Endothelial cell of umbilical vein (primary cell): ENCODE data around the gene LSR. TPM values are rescaled to one million over a fixed set of nuclear protein-coding genes. Genes with fewer than 3 reads are reported as not detected.

ENCODE experiments used
- BruUV-seq: library from RNA; stranded (reverse); fragments of 400-500 nt; replicated peaks from 2 replicates; lab custom pipeline; 2021; lab: Mats Ljungman, UMichigan
- CTCF ChIA-PET: fragments of 300-600, 350-600 bp; sonication (Branson Sonifier 250); formaldehyde crosslinking; loops from one replicate; lab custom pipeline; 2021; ENCODE audit warnings: antibody characterized with exemption, inconsistent platforms; lab: Charles Lee
- POLR2A ChIA-PET: fragments of 300-600, 350-600 bp; sonication (Branson Sonifier 250); formaldehyde crosslinking; loops from one replicate; lab custom pipeline; 2021; ENCODE audit warnings: antibody characterized with exemption, inconsistent platforms; lab: Charles Lee
- DNase-seq: peaks from one replicate; pipeline ENCODE4 v3.0.0-alpha.2; 2011; ENCODE audit warnings: low read depth, low spot score
- FAIRE-seq: peaks from 2 replicates; lab custom pipeline; 2011; peaks lifted over from hg19 to GRCh38; lab: Jason Lieb, UNC
- H2AFZ ChIP-seq: 2 replicates; pipeline ENCODE4 v1.6.0; 2012; ENCODE audit warnings: low read depth, low read length, control low read depth, inconsistent platforms
- H3K27ac ChIP-seq: 2 replicates; pipeline ENCODE4 v1.5.1; 2011; ENCODE audit warnings: low read depth, mild to moderate bottlenecking, control low read depth, low read length, moderate library complexity; ENCODE audit not compliant: insufficient read depth
- H3K27me3 ChIP-seq, 2 experiments: 2 replicates each; pipeline versions ENCODE4 v1.6.0 to v1.6.1; 2011; ENCODE audit warnings: low read length in 2 of 2, mixed read lengths in 1 of 2; ENCODE audit not compliant: control insufficient read depth in 2 of 2, insufficient read depth in 2 of 2
- H3K36me3 ChIP-seq, 2 experiments: 2 replicates in 1 of 2; 3 replicates in 1 of 2; pipeline ENCODE4 v1.5.1; 2011; ENCODE audit warnings: low read length in 2 of 2, mild to moderate bottlenecking in 1 of 2, moderate library complexity in 1 of 2; ENCODE audit not compliant: control insufficient read depth in 2 of 2, insufficient read depth in 2 of 2; ENCODE audit errors: extremely low read depth in 1 of 2
- H3K4me1 ChIP-seq: 3 replicates; pipeline ENCODE4 v1.5.1; 2011; ENCODE audit warnings: mild to moderate bottlenecking, low read length; ENCODE audit not compliant: control insufficient read depth, insufficient read depth; ENCODE audit errors: extremely low read depth
- H3K4me2 ChIP-seq: 2 replicates; pipeline ENCODE4 v1.6.1; 2011; ENCODE audit warnings: low read length, control low read depth, mixed read lengths; ENCODE audit not compliant: insufficient read depth
- H3K4me3 ChIP-seq, 3 experiments: fragments of 200-600 bp in 1 of 3; sonication (generic), shearing (Covaris generic) in 1 of 3; replicated peaks in 1 of 3; 2 replicates each; pipeline ENCODE4 v1.5.1; 2011 to 2016; ENCODE audit warnings: control low read depth in 3 of 3, low read length in 3 of 3, mild to moderate bottlenecking in 2 of 3, inconsistent platforms in 1 of 3, low read depth in 1 of 3, moderate library complexity in 1 of 3; ENCODE audit not compliant: insufficient read depth in 1 of 3
- H3K79me2 ChIP-seq: 2 replicates; pipeline ENCODE4 v1.6.0; 2012; ENCODE audit warnings: low read length, inconsistent platforms; ENCODE audit not compliant: control insufficient read depth, insufficient read depth
- H3K9ac ChIP-seq: replicated peaks from 2 replicates; pipeline ENCODE3; 2011; ENCODE audit warnings: low read length, control low read depth; ENCODE audit not compliant: insufficient read depth; ENCODE audit errors: extremely low read depth
- H3K9me1 ChIP-seq: replicated peaks from 3 replicates; pipeline ENCODE4 v1.6.0; 2011; ENCODE audit warnings: mild to moderate bottlenecking, low read length; ENCODE audit not compliant: control insufficient read depth, insufficient read depth; ENCODE audit errors: extremely low read depth
- H3K9me3 ChIP-seq: replicated peaks from 2 replicates; pipeline ENCODE4 v1.5.1; 2012; ENCODE audit warnings: low read length, inconsistent platforms; ENCODE audit not compliant: control insufficient read depth, insufficient read depth
- H4K20me1 ChIP-seq: replicated peaks from 2 replicates; pipeline ENCODE3; 2011; ENCODE audit warnings: mild to moderate bottlenecking, low read length; ENCODE audit not compliant: control insufficient read depth, insufficient read depth; ENCODE audit errors: extremely low read depth
- EZH2 ChIP-seq: IDR thresholded peaks from 2 replicates; pipeline ENCODE4 v1.6.1; 2012; ENCODE audit warnings: borderline replicate concordance, low read depth, mild to moderate bottlenecking, moderate library complexity, low read length, inconsistent platforms; ENCODE audit not compliant: severe bottlenecking
- FOS ChIP-seq: IDR thresholded peaks from 2 replicates; pipeline ENCODE4 v1.6.1; 2011; ENCODE audit warnings: mild to moderate bottlenecking, low read length, moderate library complexity, borderline replicate concordance; ENCODE audit not compliant: insufficient read depth
- GATA2 ChIP-seq: IDR thresholded peaks from 2 replicates; pipeline ENCODE4 v1.7.0; 2011; ENCODE audit warnings: low read depth, mild to moderate bottlenecking, moderate library complexity, mixed read lengths, low read length; ENCODE audit not compliant: insufficient read length, insufficient read depth
- JUN ChIP-seq: IDR thresholded peaks from 2 replicates; pipeline ENCODE4 v1.6.1; 2011; ENCODE audit warnings: borderline replicate concordance, low read depth; ENCODE audit not compliant: insufficient read length, insufficient read depth
- MYC ChIP-seq: IDR thresholded peaks from one replicate; pipeline ENCODE4 v1.6.1; 2011; ENCODE audit warnings: mild to moderate bottlenecking, low read depth, low read length
- POLR2A ChIP-seq: IDR thresholded peaks from 2 replicates; pipeline ENCODE4 v1.6.1; 2012; ENCODE audit warnings: low read depth, mild to moderate bottlenecking, control low read depth, low read length
- POLR2AphosphoS5 ChIP-seq: IDR thresholded peaks from 2 replicates; pipeline ENCODE4 v1.6.1; 2012; ENCODE audit warnings: low read depth, mild to moderate bottlenecking, control low read depth, low read length, moderate library complexity; ENCODE audit not compliant: insufficient read depth
- dilution Hi-C: fragments of 300-500 bp; cut with MboI; formaldehyde crosslinking; loops from one replicate; pipeline ENCODE4 v1.15.0; 2019; ENCODE audit warnings: low sequenced_read_pairs; ENCODE audit not compliant: extremely low pct_ligation_motif_present
- intact Hi-C: fragments of 100-400 bp; cut with micrococcal nuclease; formaldehyde crosslinking; loops from one replicate; pipeline ENCODE4 v1.10.0; 2022
- polyA plus RNA-seq, 4 experiments: library from polyadenylated mRNA; depleted of rRNA in 3 of 4; stranded (reverse) in 3 of 4; unstranded in 1 of 4; fragments of >200 nt; gene quantifications; 2 replicates each; pipeline versions ENCODE4 v1.2.1 to v1.2.3, GENCODE V29; 2011 to 2012; ENCODE audit warnings: missing spikeins in 1 of 4
- total RNA-seq: library from RNA; stranded (reverse); gene quantifications from 2 replicates; pipeline ENCODE4 v1.2.3, GENCODE V29; 2021
- TF ChIP-seq, protein P1 (sequence below), 2 donors: IDR thresholded peaks; 1 replicate in 1 of 2; 2 replicates in 1 of 2; pipeline ENCODE4 v1.5.1; 2011; ENCODE audit warnings: low read length in 2 of 2, mild to moderate bottlenecking in 2 of 2, moderate library complexity in 2 of 2, control low read depth in 1 of 2, inconsistent platforms in 1 of 2, low read depth in 1 of 2; ENCODE audit not compliant: insufficient read depth in 1 of 2; ENCODE audit errors: extremely low read depth in 1 of 2
- TF ChIP-seq, protein P2 (sequence below): IDR thresholded peaks from 2 replicates; pipeline ENCODE4 v1.6.1; 2011; ENCODE audit not compliant: insufficient read depth, insufficient read length

Gene LSR
- total and polyA plus RNA-seq, 2 donors (not counting 3 experiments of a cell fraction or from before 2014, with no cell fraction given): 0.76 to 1.0 TPM

DNA sequence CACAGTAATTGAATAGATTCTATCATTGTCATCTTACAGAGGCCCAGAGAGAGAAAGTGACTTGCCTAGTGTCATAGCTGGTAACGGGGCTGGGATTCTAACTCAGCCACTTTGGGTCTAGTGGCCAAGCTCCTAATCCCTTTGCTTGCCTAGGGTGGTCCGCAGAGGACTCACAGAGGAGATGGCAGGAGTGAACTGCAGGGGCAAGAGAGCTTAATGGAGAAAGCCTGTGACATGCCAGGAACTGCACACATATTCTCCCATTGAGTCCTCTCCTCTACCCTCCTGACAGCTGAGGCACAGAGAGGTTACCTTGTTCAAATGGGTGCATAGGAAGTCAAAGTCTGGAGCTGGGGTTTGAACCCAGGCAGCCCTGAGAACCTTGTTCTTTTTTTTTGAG is 2.7 kb downstream of the LSR start:
- Histone ChIP-seq H3K9me1 (no peaks in the 10 kb centered on the region), H3K4me2 (no peak overlapping the region), H2AFZ (no peak overlapping the region), H4K20me1 (no peaks in the 10 kb centered on the region), H3K27ac (no peak overlapping the region), H3K27me3 (peaks cover 26 to 41% of the 10 kb centered on the region in 2 experiments), H3K79me2 (no peaks in the 10 kb centered on the region), H3K9me3 (no peaks in the 10 kb centered on the region), H3K4me1 (peaks cover 3% of the 10 kb centered on the region), H3K36me3 (no peaks in the 10 kb centered on the region), H3K4me3 (no peak overlapping the region), H3K9ac (no peak overlapping the region)
- BruUV-seq: no TSS peak
- FAIRE-seq: no peak
- dilution Hi-C loops: no loop called here
- intact Hi-C loops: no loop called here
- TF ChIP-seq POLR2A (no peak), FOS (no peak), EZH2 (no peak), POLR2AphosphoS5 (no peak), MYC (no peak), GATA2 (no peak), JUN (no peak)
- TF ChIP-seq, protein P1, sequence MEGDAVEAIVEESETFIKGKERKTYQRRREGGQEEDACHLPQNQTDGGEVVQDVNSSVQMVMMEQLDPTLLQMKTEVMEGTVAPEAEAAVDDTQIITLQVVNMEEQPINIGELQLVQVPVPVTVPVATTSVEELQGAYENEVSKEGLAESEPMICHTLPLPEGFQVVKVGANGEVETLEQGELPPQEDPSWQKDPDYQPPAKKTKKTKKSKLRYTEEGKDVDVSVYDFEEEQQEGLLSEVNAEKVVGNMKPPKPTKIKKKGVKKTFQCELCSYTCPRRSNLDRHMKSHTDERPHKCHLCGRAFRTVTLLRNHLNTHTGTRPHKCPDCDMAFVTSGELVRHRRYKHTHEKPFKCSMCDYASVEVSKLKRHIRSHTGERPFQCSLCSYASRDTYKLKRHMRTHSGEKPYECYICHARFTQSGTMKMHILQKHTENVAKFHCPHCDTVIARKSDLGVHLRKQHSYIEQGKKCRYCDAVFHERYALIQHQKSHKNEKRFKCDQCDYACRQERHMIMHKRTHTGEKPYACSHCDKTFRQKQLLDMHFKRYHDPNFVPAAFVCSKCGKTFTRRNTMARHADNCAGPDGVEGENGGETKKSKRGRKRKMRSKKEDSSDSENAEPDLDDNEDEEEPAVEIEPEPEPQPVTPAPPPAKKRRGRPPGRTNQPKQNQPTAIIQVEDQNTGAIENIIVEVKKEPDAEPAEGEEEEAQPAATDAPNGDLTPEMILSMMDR (IDR thresholded peaks at IDR 0.05; ENCODE audit: extremely low read depth in 1 of 2, insufficient read depth in 1 of 2, low read depth in 1 of 2, low read length in 2 of 2): no peak
- TF ChIP-seq, protein P2, sequence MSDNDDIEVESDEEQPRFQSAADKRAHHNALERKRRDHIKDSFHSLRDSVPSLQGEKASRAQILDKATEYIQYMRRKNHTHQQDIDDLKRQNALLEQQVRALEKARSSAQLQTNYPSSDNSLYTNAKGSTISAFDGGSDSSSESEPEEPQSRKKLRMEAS: no peak
- POLR2A ChIA-PET: no interaction called here
- no peak for DNase-seq
- CTCF ChIA-PET: no interaction called here
